CD4-positive, alpha-beta T cell treated with Interleukin-17A for 1 hour (primary cell): ENCODE data around the gene SLC25A21.

Experiments used
- DNase-seq: peaks from one replicate; pipeline ENCODE4 v3.0.0-alpha.2; 2020

Gene SLC25A21

GRCh38 chr14:36976571-36977023, 195.8 kb downstream of the SLC25A21 start:
- DNase-seq, result no peak

- no peak for DNase-seq
Measured at GRCh38 chr14:36975834-36976233, 196.6 kb downstream of the SLC25A21 start.

GRCh38 chr14:36974985-36975384, 197.4 kb downstream of the SLC25A21 start:
- no peak for DNase-seq

GRCh38 chr14:36973806-36974442, 198.5 kb downstream of the SLC25A21 start:
- DNase-seq, result no peak

GRCh38 chr14:36971263-36971855, 201.0 kb downstream of the SLC25A21 start:
- no peak for DNase-seq

- no peak for DNase-seq
Measured at GRCh38 chr14:36967892-36968555, 204.4 kb downstream of the SLC25A21 start.

- DNase-seq, result no peak
Measured at GRCh38 chr14:36955967-36956366, 216.4 kb downstream of the SLC25A21 start.

- DNase-seq, result no peak
Measured at GRCh38 chr14:36955376-36955775, 217.0 kb downstream of the SLC25A21 start.

- no peak for DNase-seq
Measured at GRCh38 chr14:36952689-36953088, 219.7 kb downstream of the SLC25A21 start.

GRCh38 chr14:36951380-36951911, 221.0 kb downstream of the SLC25A21 start:
- DNase-seq, result no peak

- no peak for DNase-seq
Measured at GRCh38 chr14:36950812-36951211, 221.6 kb downstream of the SLC25A21 start.

GRCh38 chr14:36949371-36949770, 223.0 kb downstream of the SLC25A21 start:
- no peak for DNase-seq

GRCh38 chr14:36948157-36948859, 224.1 kb downstream of the SLC25A21 start:
- no peak for DNase-seq

GRCh38 chr14:36947362-36947761, 225.0 kb downstream of the SLC25A21 start:
- no peak for DNase-seq

- DNase-seq, result no peak
Measured at GRCh38 chr14:36946872-36947271, 225.5 kb downstream of the SLC25A21 start.

GRCh38 chr14:36944307-36945010, 227.9 kb downstream of the SLC25A21 start:
- no peak for DNase-seq

GRCh38 chr14:36942522-36943245, 229.7 kb downstream of the SLC25A21 start:
- DNase-seq, result no peak

- peak; percentile 24 for DNase-seq
Measured at GRCh38 chr14:36941783-36942521, 230.5 kb downstream of the SLC25A21 start.

- no peak for DNase-seq
Measured at GRCh38 chr14:36940476-36940875, 231.9 kb downstream of the SLC25A21 start.

- DNase-seq, result no peak
Measured at GRCh38 chr14:36939265-36939664, 233.1 kb downstream of the SLC25A21 start.

GRCh38 chr14:36938678-36939077, 233.7 kb downstream of the SLC25A21 start:
- DNase-seq, result no peak
